Measurements from ENCODE around the gene AKAP9.
"Not testable (repeated sequence)": the region's sequence is repeated elsewhere in the genome, so short reads cannot be mapped to it uniquely, and the experiment has no call there.

AKAP9 gene

GRCh38 chr7:92141161-92141560 lies 200.5 kb downstream of the AKAP9 start:
- no peak for DNase-seq

- not testable (repeated sequence) for DNase-seq
These were observed 202.1 kb downstream of the AKAP9 start for GRCh38 chr7:92142791-92143190.

- not testable (repeated sequence) for DNase-seq
These were observed 202.7 kb downstream of the AKAP9 start for GRCh38 chr7:92143192-92143880.

DNA sequence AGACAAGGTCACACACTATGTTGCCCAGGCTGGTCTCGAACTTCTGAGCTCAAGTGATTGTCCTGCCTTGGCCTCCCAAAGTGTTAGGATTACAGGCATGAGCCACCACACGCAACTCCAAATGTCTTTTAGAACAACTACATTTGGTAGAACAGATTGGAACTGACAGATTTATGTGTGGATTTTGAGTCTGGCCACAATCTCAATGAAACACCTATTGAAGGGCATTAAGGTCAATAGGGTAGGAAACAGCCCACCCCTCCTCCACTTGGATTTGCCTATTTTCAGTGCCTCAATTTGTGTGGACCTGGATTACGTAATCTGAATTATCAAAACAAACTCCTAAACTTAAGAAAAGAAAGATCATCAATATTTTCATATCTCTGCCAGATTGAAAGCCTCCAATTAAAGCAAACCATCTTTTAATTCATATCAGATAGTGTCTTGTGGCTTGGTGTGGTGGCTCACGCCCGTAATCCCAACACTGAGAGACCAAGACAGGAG lies 209.1 kb downstream of the AKAP9 start:
- DNase-seq = no peak

DNA sequence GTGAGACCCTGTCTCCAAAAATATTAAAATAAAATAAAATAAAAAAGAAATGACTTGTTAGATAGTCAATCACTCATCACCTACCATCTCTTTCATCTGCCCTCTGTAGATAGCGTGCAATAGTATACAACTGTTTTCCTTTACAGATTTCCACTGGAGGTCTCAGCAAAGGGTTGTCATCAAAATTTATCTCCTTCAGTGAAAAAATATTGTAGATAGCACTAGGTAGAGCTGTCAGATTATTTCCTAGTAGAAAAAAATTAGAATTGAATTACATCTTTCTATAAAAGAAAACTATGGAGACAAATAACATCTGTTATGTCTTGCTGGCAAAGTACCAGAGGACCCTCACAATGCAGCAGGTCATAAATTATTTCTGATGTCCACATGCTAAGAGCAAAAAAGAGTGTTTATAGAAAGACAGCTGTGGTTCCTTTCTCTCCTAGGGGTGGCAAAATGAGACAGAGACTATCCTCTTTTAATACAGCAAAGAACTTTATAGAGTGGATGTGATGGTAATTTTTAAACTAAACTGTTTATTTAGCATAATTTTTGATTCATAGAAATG lies 209.9 kb downstream of the AKAP9 start:
- DNase-seq = no peak

DNA sequence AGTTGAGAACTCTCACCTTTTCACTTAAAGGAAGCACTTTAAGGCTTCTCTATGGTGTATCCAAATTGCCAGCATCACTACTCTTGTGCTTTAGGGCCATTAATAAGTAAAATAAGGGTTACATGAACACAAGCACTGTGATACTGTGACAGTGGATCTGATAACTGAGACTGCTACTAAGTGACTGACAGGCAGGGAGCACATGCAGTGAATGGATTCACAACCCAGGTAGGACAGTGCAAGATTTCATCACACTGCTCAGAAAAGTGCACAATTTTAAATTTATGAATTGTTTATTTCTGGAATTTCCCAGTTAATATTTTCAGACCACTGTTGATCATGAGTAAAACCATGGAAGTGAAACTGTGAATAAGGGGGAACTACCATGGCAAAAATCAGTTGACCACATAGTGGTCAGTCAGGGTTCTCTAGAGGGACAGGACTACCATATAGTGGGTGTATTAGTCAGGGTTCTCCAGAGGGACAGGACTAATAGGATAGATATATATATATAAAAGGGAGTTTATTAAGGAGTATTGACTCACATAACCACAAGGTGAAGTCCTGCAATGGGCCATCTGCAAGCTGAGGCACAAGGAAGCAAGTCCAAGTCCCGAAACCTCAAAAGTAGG lies 214.6 kb downstream of the AKAP9 start:
- DNase-seq = no peak

DNA sequence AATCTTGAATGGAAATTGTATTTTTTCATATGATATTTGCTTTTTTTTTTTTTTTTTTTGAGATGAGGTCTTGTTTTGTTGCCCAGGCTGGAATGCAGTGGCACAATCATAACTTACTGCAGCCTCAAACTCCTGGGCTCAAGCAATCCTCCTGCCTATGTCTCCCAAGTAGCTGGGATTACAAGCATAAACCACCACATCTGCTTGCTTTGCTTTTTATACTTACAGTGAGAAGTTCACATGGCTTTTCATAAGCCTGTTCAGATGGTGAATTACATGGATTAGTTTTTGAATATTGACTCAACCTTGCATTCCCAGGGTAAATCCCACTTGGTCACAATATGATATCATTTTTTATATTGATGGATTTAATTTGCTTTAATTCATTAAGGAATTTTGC lies 216.3 kb downstream of the AKAP9 start:
- DNase-seq = no peak

GRCh38 chr7:92158660-92159575 lies 218.3 kb downstream of the AKAP9 start:
- DNase-seq = no peak
